Endodermal cell (in vitro differentiated cells): ENCODE measurements around the gene DOCK7. TPM values are rescaled to one million over a fixed set of nuclear protein-coding genes. Genes with fewer than 3 reads are reported as not detected.

ENCODE experiments used
- DNase-seq: peaks from one replicate; pipeline ENCODE4 v3.0.0-alpha.2; 2017
- H3K27ac ChIP-seq: 2 replicates; pipeline ENCODE4 v1.5.1; 2013; ENCODE audit warnings: mild to moderate bottlenecking, low read depth, low read length, moderate library complexity
- H3K27me3 ChIP-seq: 2 replicates; pipeline ENCODE4 v1.6.1; 2013; ENCODE audit warnings: mild to moderate bottlenecking, low read length, moderate library complexity; ENCODE audit not compliant: insufficient read depth, control insufficient read depth, poor library complexity, severe bottlenecking
- H3K36me3 ChIP-seq: 2 replicates; pipeline ENCODE4 v1.7.0; 2013; ENCODE audit warnings: mild to moderate bottlenecking, low read length, moderate library complexity; ENCODE audit not compliant: control insufficient read depth, insufficient read depth
- H3K4me1 ChIP-seq: one replicate; pipeline ENCODE4 v1.7.0; 2013; ENCODE audit warnings: low read length; ENCODE audit not compliant: control insufficient read depth, insufficient read depth
- H3K4me3 ChIP-seq: 2 replicates; pipeline ENCODE4 v1.5.1; 2013; ENCODE audit warnings: mild to moderate bottlenecking, low read length, moderate library complexity
- H3K9ac ChIP-seq: 2 replicates; pipeline ENCODE4 v1.6.1; 2013; ENCODE audit warnings: mild to moderate bottlenecking, low read length, moderate library complexity; ENCODE audit not compliant: poor library complexity, severe bottlenecking; ENCODE audit errors: extremely low read depth
- H3K9me3 ChIP-seq: 2 replicates; pipeline ENCODE4 v1.6.1; 2013; ENCODE audit warnings: mild to moderate bottlenecking, low read length, moderate library complexity; ENCODE audit not compliant: control insufficient read depth
- H3K27ac Mint-ChIP-seq: 2 replicates; pipeline ENCODE4 v1.8.0; 2020; ENCODE audit warnings: mixed read lengths
- H3K27me3 Mint-ChIP-seq: 2 replicates; pipeline ENCODE4 v1.8.0; 2021; ENCODE audit warnings: mild to moderate bottlenecking, mixed read lengths; ENCODE audit not compliant: insufficient read depth
- H3K36me3 Mint-ChIP-seq: 2 replicates; pipeline ENCODE4 v1.8.0; 2020; ENCODE audit warnings: low read depth, mixed read lengths
- H3K4me1 Mint-ChIP-seq: 2 replicates; pipeline ENCODE4 v1.8.0; 2020; ENCODE audit warnings: mixed read lengths
- H3K4me3 Mint-ChIP-seq: 2 replicates; pipeline ENCODE4 v1.8.0; 2020; ENCODE audit warnings: mild to moderate bottlenecking, moderate library complexity, mixed read lengths
- H3K9me3 Mint-ChIP-seq: 2 replicates; pipeline ENCODE4 v1.8.0; 2020; ENCODE audit warnings: mild to moderate bottlenecking, mixed read lengths
- WGBS, 2 experiments: methylation state at CpG; one replicate each; pipeline versions ENCODE4 v1.1.5 to v1.1.7; 2013; ENCODE audit warnings: missing lambda C conversion rate in 2 of 2, mixed read lengths in 1 of 2; ENCODE audit not compliant: insufficient coverage in 1 of 2, insufficient read length in 1 of 2; 5-methylcytosine and 5-hydroxymethylcytosine counted together
- total RNA-seq, 2 donors: library from RNA; stranded (reverse); fragmentation: NEBNext Ultra II Directional in 1 of 2; extraction: Animal tissue kit (Norgen Biotek cat#: 25700) in 1 of 2; gene quantifications; 2 replicates in 1 of 2; 3 replicates in 1 of 2; pipeline ENCODE4 v1.2.1, GENCODE V29; 2021
- TF ChIP-seq, protein P1 (sequence below): fragments of 200-600 bp; sonication (generic); conservative IDR thresholded peaks from 2 replicates; pipeline ENCODE4 v1.5.0; 2021; ENCODE audit warnings: antibody characterized with exemption, mild to moderate bottlenecking

The DOCK7 gene
- total RNA-seq, 2 donors from 2014 or later = 66.8 to 72.8 TPM

GRCh38 chr1:62688687-62689085 lies 500 bp upstream of the DOCK7 start:
- Histone ChIP-seq H3K4me1 (peaks cover 3% of the 10 kb centered on the region), H3K36me3 (peaks cover 12% of the 10 kb centered on the region), H3K27me3 (no peaks in the 10 kb centered on the region), H3K27ac (peak overlapping the region; percentile 66), H3K9me3 (peaks cover 10% of the 10 kb centered on the region), H3K9ac (peak overlapping the region; percentile 92), H3K4me3 (peak overlapping the region; percentile 97)
- Mint-ChIP-seq H3K9me3 (no peaks in the 10 kb centered on the region), H3K27ac (peak overlapping the region; percentile 98), H3K4me3 (peak overlapping the region; percentile 89), H3K4me1 (peaks cover 26% of the 10 kb centered on the region), H3K36me3 (peaks cover 22% of the 10 kb centered on the region), H3K27me3 (no peaks in the 10 kb centered on the region)
- WGBS, 2 experiments = 1 to 2% methylated on average over 9 to 10 of the region's 10 CpGs
- TF ChIP-seq, protein P1, sequence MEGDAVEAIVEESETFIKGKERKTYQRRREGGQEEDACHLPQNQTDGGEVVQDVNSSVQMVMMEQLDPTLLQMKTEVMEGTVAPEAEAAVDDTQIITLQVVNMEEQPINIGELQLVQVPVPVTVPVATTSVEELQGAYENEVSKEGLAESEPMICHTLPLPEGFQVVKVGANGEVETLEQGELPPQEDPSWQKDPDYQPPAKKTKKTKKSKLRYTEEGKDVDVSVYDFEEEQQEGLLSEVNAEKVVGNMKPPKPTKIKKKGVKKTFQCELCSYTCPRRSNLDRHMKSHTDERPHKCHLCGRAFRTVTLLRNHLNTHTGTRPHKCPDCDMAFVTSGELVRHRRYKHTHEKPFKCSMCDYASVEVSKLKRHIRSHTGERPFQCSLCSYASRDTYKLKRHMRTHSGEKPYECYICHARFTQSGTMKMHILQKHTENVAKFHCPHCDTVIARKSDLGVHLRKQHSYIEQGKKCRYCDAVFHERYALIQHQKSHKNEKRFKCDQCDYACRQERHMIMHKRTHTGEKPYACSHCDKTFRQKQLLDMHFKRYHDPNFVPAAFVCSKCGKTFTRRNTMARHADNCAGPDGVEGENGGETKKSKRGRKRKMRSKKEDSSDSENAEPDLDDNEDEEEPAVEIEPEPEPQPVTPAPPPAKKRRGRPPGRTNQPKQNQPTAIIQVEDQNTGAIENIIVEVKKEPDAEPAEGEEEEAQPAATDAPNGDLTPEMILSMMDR = no peak
- DNase-seq = no peak

GRCh38 chr1:62687421-62687902 lies 724 bp downstream of the DOCK7 start:
- Histone ChIP-seq H3K9ac (peak overlapping the region; percentile 92), H3K27ac (peak overlapping the region; percentile 66), H3K4me3 (peak overlapping the region; percentile 91), H3K4me1 (peaks cover 3% of the 10 kb centered on the region), H3K9me3 (peaks cover 3% of the 10 kb centered on the region), H3K36me3 (peaks cover 7% of the 10 kb centered on the region), H3K27me3 (no peaks in the 10 kb centered on the region)
- Mint-ChIP-seq H3K4me3 (peak overlapping the region; percentile 89), H3K27me3 (no peaks in the 10 kb centered on the region), H3K9me3 (no peaks in the 10 kb centered on the region), H3K4me1 (peaks cover 26% of the 10 kb centered on the region), H3K36me3 (peaks cover 10% of the 10 kb centered on the region), H3K27ac (peak overlapping the region; percentile 91)
- DNase-seq = peak; percentile 79
- TF ChIP-seq, protein P1 = no peak
- WGBS, 2 experiments = 1 to 2% methylated on average over 25 to 33 of the region's 33 CpGs

- Mint-ChIP-seq H3K27me3 (no peaks in the 10 kb centered on the region), H3K4me3 (peak overlapping the region; percentile 89), H3K4me1 (peaks cover 26% of the 10 kb centered on the region), H3K27ac (no peak overlapping the region), H3K36me3 (peaks cover 6% of the 10 kb centered on the region), H3K9me3 (no peaks in the 10 kb centered on the region)
- peak overlapping the region; percentile 92 for H3K9ac ChIP-seq
- no peaks in the 10 kb centered on the region for H3K27me3 ChIP-seq
- whole genome bisulfite sequencing, 2 experiments = 84 to 93% methylated on average over 5 to 7 of the region's 7 CpGs
- no peak for DNase-seq
- no peak overlapping the region for H3K27ac ChIP-seq
- no peaks in the 10 kb centered on the region for H3K9me3 ChIP-seq
- H3K4me3 ChIP-seq = peak overlapping the region; percentile 91
- H3K36me3 ChIP-seq = peaks cover 3% of the 10 kb centered on the region
- peaks cover 3% of the 10 kb centered on the region for H3K4me1 ChIP-seq
- TF ChIP-seq, protein P1 = no peak
These were observed 1.4 kb downstream of the DOCK7 start for GRCh38 chr1:62686822-62687221.
